C4-2B (cell line): ENCODE data around the gene MAP3K15.

Experiments used
- CTCF ChIP-seq: fragments of 450-650 bp; conservative IDR thresholded peaks from 2 replicates; pipeline ENCODE4 v1.5.1; 2017; ENCODE audit warnings: mild to moderate bottlenecking
- ZFX ChIP-seq: fragments of 450-650 bp; IDR thresholded peaks from 2 replicates; pipeline ENCODE4 v1.6.1; 2017

DNA sequence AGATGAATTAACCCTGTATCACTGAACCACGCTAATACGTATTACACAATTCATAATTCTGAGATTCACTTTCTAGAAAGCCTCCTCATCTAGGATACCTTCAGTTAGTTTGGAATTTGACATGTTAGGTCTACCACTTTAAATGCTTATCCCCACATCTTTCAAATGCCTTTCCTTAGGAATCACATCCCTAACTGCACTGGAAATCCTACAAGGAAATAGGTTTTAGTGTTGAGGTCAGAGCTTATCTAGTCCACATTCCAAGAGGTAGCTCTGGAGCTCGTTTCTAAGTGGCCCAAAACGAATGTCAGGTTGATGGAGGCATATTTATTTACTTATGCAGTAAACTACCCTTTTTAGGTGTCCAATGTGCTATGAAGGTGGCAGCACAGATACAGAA is 153.6 kb downstream of the MAP3K15 start:
- no peak for TF ChIP-seq CTCF
- TF ChIP-seq ZFX = no peak
